HepG2 (cell line): ENCODE data around the gene WBP1. TPM values are rescaled to one million over a fixed set of nuclear protein-coding genes. Genes with fewer than 3 reads are reported as not detected.
"Not testable (repeated sequence)": the region's sequence is repeated elsewhere in the genome, so short reads cannot be mapped to it uniquely, and the experiment has no call there.

Experiments used
- ATAC-seq: fragments of 200-7000 bp; cut with Tn5 transposase; 3 replicates; pipeline ENCODE4 v1.9.1; 2020; ENCODE audit warnings: mild to moderate bottlenecking, moderate library complexity
- BruUV-seq: library from RNA; stranded (reverse); fragments of 400-500 nt; replicated peaks from 2 replicates; lab custom pipeline; 2021; lab: Mats Ljungman, UMichigan
- CTCF ChIA-PET: fragments of 300-600 bp; formaldehyde crosslinking; extraction: SDS; loops from one replicate; lab custom pipeline; 2021; ENCODE audit warnings: low total read pairs, inconsistent platforms, low intra/inter-chr PET ratio; lab: Yijun Ruan, JAX
- POLR2A ChIA-PET: fragments of 350-600 bp; sonication (Branson Sonifier 250); formaldehyde crosslinking; loops from one replicate; lab custom pipeline; 2020; ENCODE audit warnings: antibody characterized with exemption, inconsistent platforms; lab: Yijun Ruan, JAX
- DNase-seq: peaks from one replicate; pipeline ENCODE4 v3.0.0-alpha.2; 2015; ENCODE audit warnings: low spot score
- FAIRE-seq: peaks from 3 replicates; lab custom pipeline; 2011; peaks lifted over from hg19 to GRCh38; lab: Jason Lieb, UNC
- H2AFZ ChIP-seq: one replicate; pipeline ENCODE4 v1.6.1; 2011; ENCODE audit warnings: low read length, inconsistent platforms
- H3K27ac ChIP-seq: fragments of 300-600 bp; 3 replicates; pipeline ENCODE4 v1.8.0; 2011; ENCODE audit warnings: mixed run types, mild to moderate bottlenecking, mixed read lengths, low read length, inconsistent platforms; ENCODE audit not compliant: insufficient read depth; ENCODE audit errors: extremely low read length
- H3K27me3 ChIP-seq, 2 experiments: fragments of 200-600 bp in 1 of 2; 2 replicates in 1 of 2; 3 replicates in 1 of 2; pipeline versions ENCODE4 v1.6.0 to v1.8.0; 2011; ENCODE audit warnings: low read length in 2 of 2, mild to moderate bottlenecking in 2 of 2, moderate library complexity in 2 of 2, inconsistent platforms in 1 of 2; ENCODE audit not compliant: insufficient read depth in 2 of 2, control insufficient read depth in 1 of 2
- H3K36me3 ChIP-seq, 2 experiments: fragments of 200-600 bp in 1 of 2; replicated peaks in 1 of 2; 2 replicates in 1 of 2; 3 replicates in 1 of 2; pipeline versions ENCODE4 v1.5.1 to v1.8.0; 2011; ENCODE audit warnings: low read length in 2 of 2, inconsistent platforms in 1 of 2; ENCODE audit not compliant: insufficient read depth in 2 of 2, control insufficient read depth in 1 of 2
- H3K4me1 ChIP-seq: 2 replicates; pipeline ENCODE4 v1.5.1; 2012; ENCODE audit warnings: low read length, inconsistent platforms; ENCODE audit not compliant: insufficient read depth
- H3K4me2 ChIP-seq: 2 replicates; pipeline ENCODE4 v1.6.0; 2011; ENCODE audit warnings: low read depth, low read length, inconsistent platforms
- H3K4me3 ChIP-seq, 3 experiments: fragments of 200-600 bp in 1 of 3; sonication (generic), shearing (Covaris generic) in 1 of 3; replicated peaks in 1 of 3; 2 replicates each; pipeline ENCODE4 v1.5.1; 2011 to 2016; ENCODE audit warnings: low read length in 3 of 3, inconsistent platforms in 2 of 3, low read depth in 2 of 3, mild to moderate bottlenecking in 2 of 3, control low read depth in 1 of 3, mixed read lengths in 1 of 3; ENCODE audit not compliant: insufficient read depth in 1 of 3
- H3K79me2 ChIP-seq: one replicate; pipeline ENCODE4 v1.6.1; 2011; ENCODE audit warnings: low read length, inconsistent platforms; ENCODE audit not compliant: insufficient read depth
- H3K9ac ChIP-seq: 2 replicates; pipeline ENCODE4 v1.6.0; 2011; ENCODE audit warnings: mild to moderate bottlenecking, low read depth, low read length, inconsistent platforms; ENCODE audit not compliant: insufficient read depth
- H3K9me3 ChIP-seq: 2 replicates; pipeline ENCODE4 v1.5.1; 2012; ENCODE audit warnings: mild to moderate bottlenecking, low read length
- H4K20me1 ChIP-seq: 2 replicates; pipeline ENCODE4 v1.6.0; 2011; ENCODE audit warnings: inconsistent platforms, mild to moderate bottlenecking, low read length, moderate library complexity; ENCODE audit not compliant: insufficient read depth
- ARID3A ChIP-seq: IDR thresholded peaks from 2 replicates; pipeline ENCODE4 v1.6.1; 2012; ENCODE audit warnings: low read depth, low read length, improper control_type of control experiment
- DR1 ChIP-seq: sonication (generic); formaldehyde crosslinking; IDR thresholded peaks from 2 replicates; pipeline ENCODE4 v1.8.0; 2021; ENCODE audit warnings: mild to moderate bottlenecking, missing genetic modification reagents, inconsistent platforms
- PAXIP1 ChIP-seq: sonication (generic); formaldehyde crosslinking; conservative IDR thresholded peaks from 2 replicates; pipeline ENCODE4 v1.4.0; 2020; ENCODE audit warnings: mild to moderate bottlenecking, missing genetic modification reagents, moderate library complexity
- SOX5 ChIP-seq: IDR thresholded peaks from 2 replicates; pipeline ENCODE4 v1.6.1; 2016; ENCODE audit warnings: borderline replicate concordance
- SRSF9 ChIP-seq: fragments of 200-400 bp; formaldehyde crosslinking; IDR thresholded peaks from 2 replicates; pipeline ENCODE4 v1.6.1; 2018; ENCODE audit warnings: borderline replicate concordance, mild to moderate bottlenecking, low read depth, low read length; ENCODE audit not compliant: insufficient read depth, poor library complexity, severe bottlenecking
- ZNF629 ChIP-seq: sonication (generic); formaldehyde crosslinking; conservative IDR thresholded peaks from 2 replicates; pipeline ENCODE4 v1.5.0; 2020; ENCODE audit warnings: missing genetic modification reagents
- ZNF878 ChIP-seq: sonication (generic); formaldehyde crosslinking; IDR thresholded peaks from 2 replicates; pipeline ENCODE4 v1.8.1; 2023; ENCODE audit warnings: mild to moderate bottlenecking, missing genetic modification reagents, moderate library complexity
- WGBS: methylation state at CpG from one replicate; pipeline ENCODE4 v1.1.6; 2017; ENCODE audit warnings: low lambda C conversion rate; 5-methylcytosine and 5-hydroxymethylcytosine counted together
- in situ Hi-C: cut with HindIII; loops from 2 replicates; pipeline ENCODE4 v1.10.0; 2017; ENCODE audit warnings: low pct_unique_long_range_greater_than_20kb; ENCODE audit not compliant: extremely low pct_ligation_motif_present
- intact Hi-C: fragments of 100-400 bp; cut with micrococcal nuclease; formaldehyde crosslinking; loops from one replicate; pipeline ENCODE4 v1.10.0; 2022; ENCODE audit not compliant: unreplicated experiment
- polyA plus RNA-seq, 8 experiments: library from polyadenylated mRNA; depleted of rRNA in 3 of 8; stranded (reverse) in 7 of 8; unstranded in 1 of 8; fragments of >200 nt; fragmentation: Illumina TruSeq in 4 of 8; extraction: Trizol in 4 of 8; gene quantifications; 2 replicates each; pipeline versions ENCODE4 v1.2.1 to v1.2.3, GENCODE V29; 2011 to 2016; ENCODE audit warnings: low read depth in 4 of 8, missing spikeins in 1 of 8, mixed read lengths in 1 of 8; ENCODE audit not compliant: insufficient read depth in 1 of 8
- total RNA-seq, 5 experiments: library from RNA; depleted of rRNA; stranded (reverse); fragments of >200 nt; fragmentation: Illumina TruSeq; extraction: Trizol; gene quantifications; 2 replicates each; pipeline ENCODE4 v1.2.3, GENCODE V29; 2016; ENCODE audit warnings: low read depth in 1 of 5
- TF ChIP-seq, protein P1 (sequence below): sonication (generic); formaldehyde crosslinking; IDR thresholded peaks from 2 replicates; pipeline ENCODE4 v1.8.1; 2023; ENCODE audit warnings: mild to moderate bottlenecking, missing genetic modification reagents
- TF ChIP-seq, protein P2 (sequence below): sonication (generic); formaldehyde crosslinking; IDR thresholded peaks from 2 replicates; pipeline ENCODE4 v1.5.0; 2020; ENCODE audit warnings: missing genetic modification reagents

WBP1 gene
- total and polyA plus RNA-seq, 2 of the 13 experiments (the other 11 are each of a cell fraction or from before 2014, with no cell fraction given) = 38.8 to 85.7 TPM

DNA sequence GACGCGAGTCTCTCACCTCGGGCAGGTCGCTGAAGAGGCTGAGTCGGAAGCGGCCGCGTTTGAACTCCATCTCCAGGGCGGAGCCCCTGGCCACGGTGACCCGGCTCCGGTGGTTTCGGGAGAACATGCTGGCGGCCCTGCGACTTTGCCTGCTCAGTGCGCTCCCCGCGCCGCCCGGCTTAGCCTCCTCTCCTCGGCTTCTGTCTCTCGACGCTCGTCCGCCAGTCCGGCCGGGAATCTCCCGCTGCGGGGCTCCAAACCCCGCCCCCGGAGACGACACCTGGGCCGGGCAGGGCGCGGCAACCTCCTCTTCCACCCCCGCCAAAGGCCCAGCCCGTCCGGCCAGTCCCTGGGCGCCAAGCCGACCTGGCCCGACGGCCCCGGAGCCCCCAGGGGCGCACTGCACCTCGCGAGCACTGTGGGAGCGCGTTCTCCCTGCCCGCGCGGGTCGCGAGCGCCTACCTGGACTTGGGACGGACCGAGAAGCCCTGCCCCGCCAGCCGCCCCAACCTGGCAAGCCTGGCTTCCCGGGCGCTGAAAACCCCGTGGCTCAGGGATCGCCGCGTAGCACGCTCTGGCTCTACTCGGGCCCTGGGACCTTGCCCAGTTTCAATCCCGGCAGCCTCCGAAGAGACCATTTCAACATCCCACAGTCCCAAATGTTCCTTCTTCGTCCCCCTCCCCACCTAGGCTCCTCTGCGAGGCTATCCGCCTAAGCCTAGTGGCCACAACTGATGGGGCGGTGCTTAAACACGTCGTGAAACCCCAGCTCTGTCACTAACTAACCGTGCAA is 16.4 kb upstream of the WBP1 start, which contains the start of gene RTKN (continued):
- TF ChIP-seq, protein P1, sequence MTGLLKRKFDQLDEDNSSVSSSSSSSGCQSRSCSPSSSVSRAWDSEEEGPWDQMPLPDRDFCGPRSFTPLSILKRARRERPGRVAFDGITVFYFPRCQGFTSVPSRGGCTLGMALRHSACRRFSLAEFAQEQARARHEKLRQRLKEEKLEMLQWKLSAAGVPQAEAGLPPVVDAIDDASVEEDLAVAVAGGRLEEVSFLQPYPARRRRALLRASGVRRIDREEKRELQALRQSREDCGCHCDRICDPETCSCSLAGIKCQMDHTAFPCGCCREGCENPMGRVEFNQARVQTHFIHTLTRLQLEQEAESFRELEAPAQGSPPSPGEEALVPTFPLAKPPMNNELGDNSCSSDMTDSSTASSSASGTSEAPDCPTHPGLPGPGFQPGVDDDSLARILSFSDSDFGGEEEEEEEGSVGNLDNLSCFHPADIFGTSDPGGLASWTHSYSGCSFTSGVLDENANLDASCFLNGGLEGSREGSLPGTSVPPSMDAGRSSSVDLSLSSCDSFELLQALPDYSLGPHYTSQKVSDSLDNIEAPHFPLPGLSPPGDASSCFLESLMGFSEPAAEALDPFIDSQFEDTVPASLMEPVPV (CRISPR knock-in tag) = peak; percentile 35
- no peak for TF ChIP-seq SRSF9
- peak; percentile 58 for TF ChIP-seq SOX5 (CRISPR knock-in tag)
- TF ChIP-seq ZNF629 = no peak

GRCh38 chr2:74442483-74443297 is 15.5 kb upstream of the WBP1 start:
- H3K27me3 ChIP-seq, in situ Hi-C loops, DNase-seq, ATAC-seq, FAIRE-seq, BruUV-seq, H2AFZ ChIP-seq, H3K9me3 ChIP-seq, CTCF ChIA-PET: not testable (repeated sequence)
- H3K36me3 ChIP-seq = peaks cover 11 to 20% of the 10 kb centered on the region in 2 experiments; a peak in 4 of 5 replicates
- POLR2A ChIA-PET = interaction anchor here (0.9 to 11.6 kb wide), 18 partner anchors 12 to 265 kb away, joined by 3 to 342 read pairs (median 10); partner anchors contain the start of genes AUP1, C2orf81, CCDC142 and DQX1
- H3K4me2 ChIP-seq = peak overlapping the region; percentile 95
- peak overlapping the region; percentile 91 for H3K27ac ChIP-seq
- H3K9ac ChIP-seq = peak overlapping the region; percentile 91
- peaks cover 43% of the 10 kb centered on the region for H3K79me2 ChIP-seq
- WGBS = 45% methylated on average over 16 of the region's 16 CpGs
- H3K4me1 ChIP-seq = peaks cover 68% of the 10 kb centered on the region
- intact Hi-C loops = loop anchor here (1.0 kb wide), 1 partner anchor 17 kb away; no protein-coding TSS in a partner anchor
- H4K20me1 ChIP-seq = peaks cover 26% of the 10 kb centered on the region
- H3K4me3 ChIP-seq = peak overlapping the region; percentile 76 to 94 (median 93)
- TF ChIP-seq PAXIP1 (CRISPR knock-in tag) = peak; percentile 54; the same call in 1 of the 2 replicates
- TF ChIP-seq DR1 (CRISPR knock-in tag) = 0 out of 2 replicates have a peak, but pooled peaks have one; percentile 6
- TF ChIP-seq, protein P2, sequence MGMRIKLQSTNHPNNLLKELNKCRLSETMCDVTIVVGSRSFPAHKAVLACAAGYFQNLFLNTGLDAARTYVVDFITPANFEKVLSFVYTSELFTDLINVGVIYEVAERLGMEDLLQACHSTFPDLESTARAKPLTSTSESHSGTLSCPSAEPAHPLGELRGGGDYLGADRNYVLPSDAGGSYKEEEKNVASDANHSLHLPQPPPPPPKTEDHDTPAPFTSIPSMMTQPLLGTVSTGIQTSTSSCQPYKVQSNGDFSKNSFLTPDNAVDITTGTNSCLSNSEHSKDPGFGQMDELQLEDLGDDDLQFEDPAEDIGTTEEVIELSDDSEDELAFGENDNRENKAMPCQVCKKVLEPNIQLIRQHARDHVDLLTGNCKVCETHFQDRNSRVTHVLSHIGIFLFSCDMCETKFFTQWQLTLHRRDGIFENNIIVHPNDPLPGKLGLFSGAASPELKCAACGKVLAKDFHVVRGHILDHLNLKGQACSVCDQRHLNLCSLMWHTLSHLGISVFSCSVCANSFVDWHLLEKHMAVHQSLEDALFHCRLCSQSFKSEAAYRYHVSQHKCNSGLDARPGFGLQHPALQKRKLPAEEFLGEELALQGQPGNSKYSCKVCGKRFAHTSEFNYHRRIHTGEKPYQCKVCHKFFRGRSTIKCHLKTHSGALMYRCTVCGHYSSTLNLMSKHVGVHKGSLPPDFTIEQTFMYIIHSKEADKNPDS (CRISPR knock-in tag) = 0 out of 2 replicates have a peak, but pooled peaks have one; percentile 56
- peak; percentile 63; the same call in 1 of the 2 replicates for TF ChIP-seq ZNF878 (CRISPR knock-in tag)
- TF ChIP-seq ARID3A = peak; percentile 46; the same call in 1 of the 2 replicates
